GM19239 (cell line): Measurements from ENCODE around the gene MED1.

Experiments used
- DNase-seq: peaks from one replicate; pipeline ENCODE4 v3.0.0; 2011; ENCODE audit warnings: low spot score; ENCODE audit not compliant: insufficient read length
- FAIRE-seq: peaks from 2 replicates; lab custom pipeline; 2011; peaks lifted over from hg19 to GRCh38; lab: Jason Lieb, UNC

The MED1 gene

GRCh38 chr17:39365242-39365641 lies 85.8 kb downstream of the MED1 start:
- FAIRE-seq = no peak

GRCh38 chr17:39364236-39365025 lies 86.6 kb downstream of the MED1 start:
- DNase-seq (no peak), FAIRE-seq (no peak)

More at GRCh38 chr17:39365242-39365641, 85.8 kb downstream of the MED1 start:
- DNase-seq = no peak

GRCh38 chr17:39361064-39361463 lies 90.0 kb downstream of the MED1 start:
- FAIRE-seq (no peak), DNase-seq (no peak)

- FAIRE-seq (no peak), DNase-seq (no peak)
Observed at GRCh38 chr17:39360537-39360936, 90.5 kb downstream of the MED1 start.

GRCh38 chr17:39359994-39360393 lies 91.1 kb downstream of the MED1 start:
- DNase-seq (no peak), FAIRE-seq (no peak)

GRCh38 chr17:39357986-39358385 lies 93.1 kb downstream of the MED1 start:
- no peak for DNase-seq
- no peak for FAIRE-seq

- FAIRE-seq = no peak
- no peak for DNase-seq
Observed at GRCh38 chr17:39357488-39357887, 93.6 kb downstream of the MED1 start.
